ENCODE data around the gene IFI27L1.
"Not testable (repeated sequence)": the region's sequence is repeated elsewhere in the genome, so short reads cannot be mapped to it uniquely, and the experiment has no call there.

The IFI27L1 gene

DNA sequence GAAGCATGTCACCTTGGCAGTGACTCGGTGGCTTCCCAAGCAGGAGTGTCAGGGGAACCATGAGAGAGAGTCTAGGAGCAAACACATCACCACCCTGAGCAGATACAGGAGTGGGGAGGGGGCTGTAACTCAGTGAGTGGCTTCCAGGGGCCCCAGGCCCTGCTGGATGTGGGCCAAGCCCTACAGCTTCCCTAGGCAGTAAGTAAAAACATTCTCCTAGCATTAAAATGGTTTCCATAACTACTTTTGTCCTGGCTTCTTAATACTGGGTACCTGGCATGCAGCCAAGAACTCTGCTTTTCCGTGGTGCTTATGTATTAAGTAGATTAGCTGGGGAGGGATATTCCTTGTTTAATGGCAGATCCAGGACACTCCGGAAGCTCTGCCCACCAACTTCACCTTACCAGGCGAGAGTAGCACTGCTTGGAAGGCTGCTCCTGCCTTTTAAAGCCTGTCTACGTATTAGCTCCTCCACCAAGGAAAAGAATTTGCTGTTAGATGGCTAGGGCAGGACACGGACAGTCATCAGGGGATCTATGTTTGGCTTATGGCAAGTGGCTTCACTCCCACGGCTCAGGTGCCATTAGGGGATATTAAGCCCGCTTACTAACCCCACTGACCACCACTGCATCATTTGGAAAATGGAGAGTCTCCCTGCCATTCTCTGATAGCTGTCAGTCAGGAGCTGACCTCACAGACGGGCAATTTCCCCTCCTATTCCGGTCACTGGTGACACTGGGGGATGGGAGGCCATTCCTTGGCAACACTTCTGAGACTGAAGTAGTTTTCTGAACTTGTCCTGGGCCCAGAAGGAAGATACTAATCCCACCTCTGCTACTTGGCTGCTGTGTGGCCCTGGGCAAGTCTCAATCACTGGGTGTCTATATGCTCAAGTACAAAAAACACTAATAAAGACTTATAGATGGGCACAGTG lies 32.2 kb upstream of the IFI27L1 start:
- DNase-seq (ENCODE audit: low spot score), result peak; percentile 48

DNA sequence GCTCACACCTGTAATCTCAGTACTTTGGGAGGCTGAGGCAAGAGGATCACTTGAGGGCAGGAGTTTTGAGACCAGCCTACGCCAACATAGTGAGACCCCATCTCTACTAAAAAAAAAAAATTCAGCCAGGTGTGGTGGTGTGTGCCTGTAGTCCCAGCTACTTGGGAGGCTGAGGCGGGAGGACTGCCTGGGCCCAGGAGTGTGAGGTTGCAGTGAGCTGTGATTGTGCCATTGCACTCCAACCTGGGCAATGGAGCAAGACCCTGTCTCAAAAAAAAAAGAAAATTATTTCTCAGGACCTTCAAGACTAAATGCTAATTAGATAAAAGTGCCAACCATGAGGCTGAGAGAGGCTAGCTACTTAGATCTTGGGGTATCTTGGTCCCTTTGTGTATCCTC lies 31.5 kb upstream of the IFI27L1 start:
- DNase-seq (ENCODE audit: low spot score), result no peak

GRCh38 chr14:94050231-94050880 lies 30.8 kb upstream of the IFI27L1 start:
- DNase-seq (ENCODE audit: low spot score), result peak; percentile 30

DNA sequence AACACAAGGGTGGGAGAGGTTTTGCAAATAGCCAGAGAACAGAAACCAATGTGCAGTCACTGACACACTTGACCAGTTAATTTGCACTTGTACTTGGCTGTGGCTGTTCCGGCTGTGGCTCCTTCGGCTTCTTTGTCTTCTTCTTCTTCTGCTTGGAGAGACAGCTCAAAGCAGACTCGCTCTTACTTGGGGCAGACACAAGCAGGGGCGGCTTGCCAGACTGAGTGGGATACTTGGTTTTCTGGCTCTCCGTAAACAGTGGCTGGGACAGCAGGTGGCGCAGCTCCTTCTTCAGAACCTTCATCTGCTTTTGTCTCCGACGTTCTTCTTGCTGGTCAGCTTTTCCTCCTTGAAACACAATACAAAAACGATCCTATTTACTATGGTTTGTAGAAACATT lies 30.0 kb upstream of the IFI27L1 start:
- peak; percentile 37 for DNase-seq (ENCODE audit: low spot score)

GRCh38 chr14:94051779-94052178 lies 29.3 kb upstream of the IFI27L1 start:
- peak; percentile 47 for DNase-seq (ENCODE audit: low spot score)

GRCh38 chr14:94052199-94052598 lies 28.9 kb upstream of the IFI27L1 start:
- no peak for DNase-seq (ENCODE audit: low spot score)

DNA sequence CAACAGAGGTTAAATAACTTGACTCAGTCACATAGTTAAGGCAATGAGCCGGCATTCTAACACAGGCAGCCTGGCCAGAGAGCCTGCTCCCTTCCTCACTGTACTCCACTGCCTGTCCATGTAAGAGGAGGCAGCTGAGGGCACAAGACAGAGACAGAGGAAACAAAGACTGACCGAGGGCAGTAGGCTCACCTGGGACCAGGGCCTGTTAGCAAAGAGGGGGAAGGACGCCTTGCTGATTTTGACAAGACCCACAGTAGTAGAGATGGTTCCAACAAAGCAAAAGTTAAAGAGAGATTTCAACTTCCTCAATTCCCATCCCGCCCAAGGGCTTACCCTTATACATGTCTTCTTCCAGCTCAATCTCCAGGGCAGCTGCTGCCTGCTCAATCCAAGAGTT lies 28.4 kb upstream of the IFI27L1 start:
- DNase-seq (ENCODE audit: low spot score), result no peak

DNA sequence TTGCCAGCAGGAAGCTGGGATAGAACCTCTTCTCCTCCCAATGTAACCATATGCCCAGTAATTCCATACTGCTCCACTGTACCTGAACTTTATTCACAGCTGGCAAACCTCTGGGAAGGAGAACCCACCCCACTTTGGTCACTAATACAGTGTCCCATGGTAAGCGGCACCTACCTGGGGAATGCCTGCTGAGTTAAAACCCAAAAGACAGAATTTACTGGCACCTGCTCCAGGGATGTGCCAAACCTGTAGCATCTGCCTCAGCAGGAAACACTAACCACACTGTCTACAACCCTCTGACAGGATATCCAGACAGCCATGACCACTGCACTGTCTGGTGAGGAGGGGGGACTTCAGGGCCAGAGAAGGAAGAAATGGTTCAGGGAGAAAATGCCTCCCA lies 26.7 kb upstream of the IFI27L1 start:
- peak; percentile 37 for DNase-seq (ENCODE audit: low spot score)

DNA sequence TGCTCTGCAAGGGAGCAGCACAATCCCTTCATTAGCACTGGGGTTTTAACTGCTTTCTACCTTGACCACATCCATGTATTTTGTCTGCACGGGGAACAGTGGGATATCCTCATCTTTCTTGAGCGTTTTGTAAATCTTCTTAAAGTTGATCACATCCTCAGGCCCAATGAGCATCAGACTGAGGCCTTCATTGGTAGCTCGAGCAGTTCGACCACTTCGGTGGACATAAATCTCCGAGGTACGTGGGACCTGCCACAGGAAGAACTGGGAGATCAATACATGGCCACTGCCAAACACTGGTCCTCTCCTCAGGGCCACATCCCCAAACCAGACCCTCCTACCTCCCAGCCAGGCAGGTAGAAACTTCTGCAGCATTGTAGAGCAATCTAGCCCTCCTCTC lies 26.2 kb upstream of the IFI27L1 start:
- DNase-seq (ENCODE audit: low spot score), result no peak

- no peak for DNase-seq (ENCODE audit: low spot score)
Observed at GRCh38 chr14:94056579-94057308, 24.4 kb upstream of the IFI27L1 start.

- DNase-seq (ENCODE audit: low spot score), result no peak
Observed at GRCh38 chr14:94058128-94058673, 22.9 kb upstream of the IFI27L1 start.

- DNase-seq (ENCODE audit: low spot score), result no peak
Observed at GRCh38 chr14:94058674-94059138, 22.4 kb upstream of the IFI27L1 start.

DNA sequence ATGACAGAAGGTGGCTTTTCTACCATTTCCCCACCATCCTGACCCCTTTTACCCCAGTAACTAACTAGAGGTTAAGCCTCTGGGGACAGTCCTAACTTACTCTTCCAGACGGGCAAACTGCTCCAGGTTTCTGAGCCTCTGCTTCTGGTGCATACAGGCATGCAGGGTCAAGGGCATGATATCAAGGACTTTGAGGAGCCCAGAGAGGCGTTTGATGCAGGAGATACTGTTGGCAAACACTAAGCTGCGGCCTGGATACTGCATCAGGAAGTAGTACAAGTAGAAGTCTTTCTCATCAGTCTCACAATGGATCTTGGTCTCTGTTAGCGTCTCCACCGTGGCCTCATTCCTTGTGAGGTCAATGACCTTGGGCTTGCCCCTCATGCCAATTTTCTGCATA lies 21.1 kb upstream of the IFI27L1 start:
- no peak for DNase-seq (ENCODE audit: low spot score)

GRCh38 chr14:94062344-94062940 lies 18.7 kb upstream of the IFI27L1 start:
- no peak for DNase-seq (ENCODE audit: low spot score)

DNA sequence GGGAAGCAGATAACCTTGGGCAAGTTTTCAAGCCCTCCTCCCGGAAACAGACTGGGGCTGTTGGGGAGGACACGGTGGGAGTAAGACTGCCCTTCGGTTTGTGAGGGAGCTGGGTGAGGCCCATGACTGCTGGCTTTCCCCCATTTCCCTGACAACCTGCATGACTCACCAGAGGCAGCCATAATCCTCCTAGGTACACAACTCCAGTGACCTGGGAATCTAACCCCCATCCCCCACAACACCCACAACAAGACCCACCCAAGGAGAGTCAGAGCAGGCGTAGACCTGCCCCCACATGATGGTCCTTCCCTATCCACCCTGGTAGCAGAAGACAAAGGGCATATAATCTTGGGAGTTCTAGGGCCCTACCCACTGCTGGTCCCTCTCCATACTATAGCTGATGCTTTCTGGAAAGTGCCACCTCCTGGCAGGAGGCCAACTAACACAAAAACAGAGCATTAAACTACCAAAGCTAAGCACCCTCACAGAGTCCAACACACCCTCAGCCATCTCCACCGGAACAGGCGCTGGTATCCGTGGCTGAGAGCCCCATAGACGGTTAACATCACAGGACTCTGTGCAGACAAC lies 14.9 kb upstream of the IFI27L1 start:
- DNase-seq (ENCODE audit: low spot score), result no peak

DNA sequence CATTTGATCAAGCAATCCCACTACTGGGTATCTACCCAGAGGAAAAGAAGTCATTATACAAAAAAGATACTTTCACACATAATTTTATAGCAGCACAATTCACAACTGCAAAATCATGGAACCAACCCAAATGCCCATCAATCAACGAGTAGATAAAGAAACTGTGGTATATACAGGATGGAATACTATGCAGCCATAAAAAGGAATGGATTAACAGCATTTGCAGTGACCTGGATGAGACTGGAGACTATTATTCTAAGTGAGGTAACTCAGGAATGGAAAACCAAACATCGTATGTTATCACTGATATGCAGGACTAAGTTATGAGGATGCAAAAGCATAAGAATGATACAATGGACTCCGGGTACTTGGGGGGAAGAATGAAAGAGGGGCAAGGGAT lies 9.0 kb upstream of the IFI27L1 start:
- DNase-seq (ENCODE audit: low spot score), result not testable (repeated sequence)

DNA sequence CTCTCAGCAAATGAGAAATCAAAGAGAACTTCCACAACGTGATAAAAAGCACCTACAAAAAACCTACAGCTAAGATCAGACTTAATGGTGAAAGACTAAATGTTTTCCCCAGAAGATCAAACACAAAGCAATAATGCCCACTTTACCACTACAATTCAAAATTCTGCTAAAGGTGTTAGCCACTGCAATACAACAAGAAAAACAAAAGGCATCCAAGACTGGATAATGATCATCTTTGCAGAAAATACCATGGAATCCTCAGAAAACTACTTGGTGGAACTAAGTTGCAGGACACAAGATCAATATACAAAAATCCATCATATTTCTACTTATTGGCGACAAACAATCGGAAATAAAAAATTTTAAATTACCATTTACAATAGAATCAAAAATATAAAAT lies 6.6 kb upstream of the IFI27L1 start:
- DNase-seq (ENCODE audit: low spot score), result no peak

DNA sequence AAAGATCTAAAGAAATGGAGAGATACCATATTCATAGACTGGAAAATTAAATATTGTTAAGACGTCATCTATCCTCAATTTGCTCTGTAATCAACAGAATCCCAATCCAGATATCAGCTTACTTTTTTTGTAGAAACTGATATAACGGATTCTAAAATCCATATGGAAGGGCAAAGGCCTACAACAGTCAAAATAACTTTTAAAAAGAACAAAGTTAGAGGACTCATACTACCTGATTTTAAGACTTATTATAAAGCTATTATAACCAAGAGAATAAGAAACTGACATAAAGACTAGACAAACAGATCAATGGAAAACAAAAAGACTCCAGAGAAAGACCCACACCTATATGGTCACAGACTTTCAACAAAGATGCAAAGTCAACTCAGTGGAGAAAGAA lies 6.1 kb upstream of the IFI27L1 start:
- no peak for DNase-seq (ENCODE audit: low spot score)

DNA sequence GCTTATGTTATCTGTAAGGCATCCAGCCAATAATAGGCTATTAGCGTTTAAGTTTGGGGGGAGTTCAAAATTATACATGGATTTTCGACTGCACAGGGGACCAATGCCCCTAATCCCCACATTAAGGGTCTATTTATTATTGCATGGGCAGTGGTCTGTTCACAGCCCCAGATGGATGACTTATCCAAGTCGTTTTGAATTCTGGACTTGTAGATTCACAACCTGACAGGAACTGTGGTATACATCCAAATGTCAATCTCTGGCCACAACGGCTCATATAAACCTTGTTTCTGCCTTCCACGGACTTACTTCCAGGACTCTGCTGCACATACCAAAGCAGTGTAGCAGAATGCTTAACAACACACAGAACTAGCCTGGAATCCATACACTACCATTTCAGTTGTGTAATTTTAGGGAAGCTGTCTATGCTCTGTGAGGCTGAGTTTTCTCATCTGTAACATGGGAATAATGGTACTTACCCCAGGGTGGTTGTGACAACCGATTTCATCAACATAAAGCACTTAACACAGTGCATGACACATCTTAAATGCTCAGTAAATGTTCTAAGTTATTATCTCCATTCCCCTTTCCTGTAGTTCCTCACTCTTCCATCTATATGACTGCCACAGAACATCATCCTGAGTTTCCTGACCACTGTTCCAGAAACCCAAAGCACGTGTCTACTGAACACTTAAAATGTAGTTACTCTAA lies 3.8 kb upstream of the IFI27L1 start:
- DNase-seq (ENCODE audit: low spot score), result no peak

- DNase-seq (ENCODE audit: low spot score), result no peak
Observed at GRCh38 chr14:94077823-94078222, 3.3 kb upstream of the IFI27L1 start.
